22Rv1 (cell line): ENCODE measurements around the gene SLC22A12.

ENCODE experiments used
- ZFX ChIP-seq: fragments of 450-650 bp; IDR thresholded peaks from 2 replicates; pipeline ENCODE4 v1.6.1; 2017; ENCODE audit warnings: antibody characterized with exemption, borderline replicate concordance
- TF ChIP-seq, protein P1 (sequence below): fragments of 450-650 bp; IDR thresholded peaks from 2 replicates; pipeline ENCODE4 v1.5.1; 2017; ENCODE audit warnings: mild to moderate bottlenecking

- TF ChIP-seq, protein P1, sequence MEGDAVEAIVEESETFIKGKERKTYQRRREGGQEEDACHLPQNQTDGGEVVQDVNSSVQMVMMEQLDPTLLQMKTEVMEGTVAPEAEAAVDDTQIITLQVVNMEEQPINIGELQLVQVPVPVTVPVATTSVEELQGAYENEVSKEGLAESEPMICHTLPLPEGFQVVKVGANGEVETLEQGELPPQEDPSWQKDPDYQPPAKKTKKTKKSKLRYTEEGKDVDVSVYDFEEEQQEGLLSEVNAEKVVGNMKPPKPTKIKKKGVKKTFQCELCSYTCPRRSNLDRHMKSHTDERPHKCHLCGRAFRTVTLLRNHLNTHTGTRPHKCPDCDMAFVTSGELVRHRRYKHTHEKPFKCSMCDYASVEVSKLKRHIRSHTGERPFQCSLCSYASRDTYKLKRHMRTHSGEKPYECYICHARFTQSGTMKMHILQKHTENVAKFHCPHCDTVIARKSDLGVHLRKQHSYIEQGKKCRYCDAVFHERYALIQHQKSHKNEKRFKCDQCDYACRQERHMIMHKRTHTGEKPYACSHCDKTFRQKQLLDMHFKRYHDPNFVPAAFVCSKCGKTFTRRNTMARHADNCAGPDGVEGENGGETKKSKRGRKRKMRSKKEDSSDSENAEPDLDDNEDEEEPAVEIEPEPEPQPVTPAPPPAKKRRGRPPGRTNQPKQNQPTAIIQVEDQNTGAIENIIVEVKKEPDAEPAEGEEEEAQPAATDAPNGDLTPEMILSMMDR = no peak
- no peak for TF ChIP-seq ZFX
These were observed 7.2 kb downstream of the SLC22A12 start for GRCh38 chr11:64598106-64598796.
